Uterus (tissue), 4 donors: ENCODE data around the gene TSPAN33. TPM values are rescaled to one million over a fixed set of nuclear protein-coding genes. Genes with fewer than 3 reads are reported as not detected.

ENCODE experiments used
- DNase-seq, 2 donors: peaks; one replicate each; pipeline ENCODE4 v3.0.0-alpha.2; 2019 to 2020
- H3K27ac ChIP-seq, 2 donors: fragments of 200-600 bp; sonication (generic); 1 replicate in 1 of 2; 2 replicates in 1 of 2; pipeline ENCODE4 v1.5.1; 2016 to 2018
- H3K27me3 ChIP-seq, 2 donors: fragments of 200-600 bp; sonication (generic); one replicate each; pipeline ENCODE4 v1.5.1; 2018 to 2019; ENCODE audit warnings: control low read depth in 1 of 2
- H3K36me3 ChIP-seq, 2 donors: fragments of 200-600 bp; sonication (generic); one replicate each; pipeline ENCODE4 v1.5.1; 2019; ENCODE audit warnings: control low read depth in 1 of 2
- H3K4me1 ChIP-seq, 2 donors: fragments of 200-600 bp; sonication (generic); one replicate each; pipeline ENCODE4 v1.5.1; 2018 to 2019; ENCODE audit warnings: control low read depth in 1 of 2
- H3K4me3 ChIP-seq, 2 donors: fragments of 200-600 bp; sonication (generic); 1 replicate in 1 of 2; 2 replicates in 1 of 2; pipeline ENCODE4 v1.5.1; 2018 to 2019; ENCODE audit warnings: mild to moderate bottlenecking in 1 of 2
- H3K9me3 ChIP-seq, 2 donors: fragments of 200-600 bp; sonication (generic); one replicate each; pipeline ENCODE4 v1.5.1; 2019; ENCODE audit warnings: control low read depth in 1 of 2
- CTCF ChIP-seq, 4 experiments: fragments of 200-600 bp in 2 of 4; fragments of 450-650 bp in 2 of 4; sonication (generic) in 2 of 4; IDR thresholded peaks; one replicate each; pipeline ENCODE4 v1.5.1; 2016 to 2019; ENCODE audit warnings: antibody characterized with exemption in 4 of 4, mild to moderate bottlenecking in 2 of 4, moderate library complexity in 1 of 4
- POLR2A ChIP-seq, 2 donors: fragments of 450-650 bp; IDR thresholded peaks; one replicate each; pipeline ENCODE4 v1.6.1; 2016; ENCODE audit warnings: antibody characterized with exemption in 2 of 2, mild to moderate bottlenecking in 1 of 2, moderate library complexity in 1 of 2
- intact Hi-C: fragments of 100-400 bp; cut with DNase I; formaldehyde crosslinking; loops from one replicate; pipeline ENCODE4 v1.15.1; 2023; ENCODE audit warnings: low total_unique reads
- total RNA-seq, 4 donors: library from RNA; depleted of rRNA in 3 of 4; stranded (reverse); fragments of >200 nt in 3 of 4; gene quantifications; one replicate each; pipeline versions ENCODE4 v1.1.0 to v1.2.4, GENCODE V29; 2014 to 2023
- donor health status: DM: yes; HTN: yes; CAD: no.

TSPAN33 gene
- total RNA-seq, 4 donors from 2014 or later: 3.9 to 7.0 TPM; not detected in 2

GRCh38 chr7:129161524-129162225, 17.2 kb downstream of the TSPAN33 start:
- no peak for TF ChIP-seq CTCF (IDR thresholded peaks at IDR 0.05)
- no peak for TF ChIP-seq POLR2A (IDR thresholded peaks at IDR 0.05)
- no peak for DNase-seq
- Histone ChIP-seq H3K36me3 (no peaks in the 10 kb centered on the region), H3K9me3 (no peaks in the 10 kb centered on the region), H3K4me1 (no peaks in the 10 kb centered on the region), H3K27me3 (no peaks in the 10 kb centered on the region), H3K27ac (no peak overlapping the region), H3K4me3 (no peak overlapping the region)
- intact Hi-C loops: loop anchor here (5.0 kb wide), 1 partner anchor 51 kb away; no protein-coding TSS in a partner anchor

- DNase-seq: no peak
- H3K27ac ChIP-seq: no peak overlapping the region
- H3K4me3 ChIP-seq: no peak overlapping the region
- TF ChIP-seq POLR2A (IDR thresholded peaks at IDR 0.05) (no peak), CTCF (IDR thresholded peaks at IDR 0.05) (no peak)
- no peaks in the 10 kb centered on the region for H3K36me3 ChIP-seq
- intact Hi-C loops: loop anchor here (5.0 kb wide), 1 partner anchor 50 kb away; no protein-coding TSS in a partner anchor
- no peaks in the 10 kb centered on the region for H3K27me3 ChIP-seq
- no peaks in the 10 kb centered on the region for H3K4me1 ChIP-seq
- H3K9me3 ChIP-seq: no peaks in the 10 kb centered on the region
Observed at GRCh38 chr7:129162732-129163131, 18.2 kb downstream of the TSPAN33 start.

- H3K4me1 ChIP-seq: peaks cover 0 to 4% of the 10 kb centered on the region in 2 donors
- no peak overlapping the region for H3K27ac ChIP-seq
- H3K27me3 ChIP-seq: no peaks in the 10 kb centered on the region
- TF ChIP-seq POLR2A (IDR thresholded peaks at IDR 0.05): no peak
- peak; percentile 67 to 83 (median 70) for TF ChIP-seq CTCF (IDR thresholded peaks at IDR 0.05)
- no peaks in the 10 kb centered on the region for H3K36me3 ChIP-seq
- no peak overlapping the region for H3K4me3 ChIP-seq
- intact Hi-C loops: loop anchor here (5.0 kb wide), 1 partner anchor 48 kb away; no protein-coding TSS in a partner anchor
- no peaks in the 10 kb centered on the region for H3K9me3 ChIP-seq
- no peak for DNase-seq
Observed at GRCh38 chr7:129163875-129164544, 19.5 kb downstream of the TSPAN33 start.

- TF ChIP-seq POLR2A (IDR thresholded peaks at IDR 0.05): no peak
- no peak for TF ChIP-seq CTCF (IDR thresholded peaks at IDR 0.05)
- Histone ChIP-seq H3K4me3 (no peak overlapping the region), H3K9me3 (no peaks in the 10 kb centered on the region), H3K36me3 (no peaks in the 10 kb centered on the region), H3K27me3 (no peaks in the 10 kb centered on the region), H3K27ac (no peak overlapping the region), H3K4me1 (peaks cover 0 to 4% of the 10 kb centered on the region in 2 donors)
- intact Hi-C loops: no loop called here
- no peak for DNase-seq
Observed at GRCh38 chr7:129166745-129167144, 22.2 kb downstream of the TSPAN33 start.

- H3K27me3 ChIP-seq: no peaks in the 10 kb centered on the region
- H3K4me3 ChIP-seq: no peak overlapping the region
- no peaks in the 10 kb centered on the region for H3K36me3 ChIP-seq
- intact Hi-C loops: no loop called here
- DNase-seq: no peak
- no peaks in the 10 kb centered on the region for H3K9me3 ChIP-seq
- H3K4me1 ChIP-seq: peaks cover 0 to 4% of the 10 kb centered on the region in 2 donors
- TF ChIP-seq CTCF (IDR thresholded peaks at IDR 0.05) (no peak), POLR2A (IDR thresholded peaks at IDR 0.05) (no peak)
- H3K27ac ChIP-seq: no peak overlapping the region
Observed at GRCh38 chr7:129167817-129168216, 23.3 kb downstream of the TSPAN33 start.
